Measurements from ENCODE around the gene CFAP298. TPM values are rescaled to one million over a fixed set of nuclear protein-coding genes. Genes with fewer than 3 reads are reported as not detected.

Gene CFAP298
- total RNA-seq, 2 donors from 2014 or later, result 21.1 to 22.4 TPM

GRCh38 chr21:32549886-32550285 is 62.3 kb downstream of the CFAP298 start:
- ATAC-seq (replicated peaks in 1 of 2) (no peak), DNase-seq (no peak)
- no peaks in the 10 kb centered on the region for H3K36me3 Mint-ChIP-seq (ENCODE audit: insufficient read depth in 2 of 2)
- no peaks in the 10 kb centered on the region for H3K9me3 Mint-ChIP-seq
- no peaks in the 10 kb centered on the region for H3K4me1 Mint-ChIP-seq (ENCODE audit: low read depth)
- no peak overlapping the region for H3K27ac Mint-ChIP-seq
- H3K27me3 Mint-ChIP-seq (ENCODE audit: low read depth), result no peaks in the 10 kb centered on the region
- no peak overlapping the region for H3K4me3 Mint-ChIP-seq

GRCh38 chr21:32549440-32549839 is 62.7 kb downstream of the CFAP298 start:
- ATAC-seq (replicated peaks in 1 of 2) (no peak), DNase-seq (no peak)
- Mint-ChIP-seq H3K4me3 (no peak overlapping the region), H3K27me3 (ENCODE audit: low read depth) (no peaks in the 10 kb centered on the region), H3K4me1 (ENCODE audit: low read depth) (no peaks in the 10 kb centered on the region), H3K36me3 (ENCODE audit: insufficient read depth in 2 of 2) (no peaks in the 10 kb centered on the region), H3K27ac (no peak overlapping the region), H3K9me3 (no peaks in the 10 kb centered on the region)

Other genes starting within 250 kb of the CFAP298 start
- 10 to 100 TPM; 15.4 to 16.7 TPM for gene URB1, start 219.4 kb downstream of the CFAP298 start, total RNA-seq
- gene EVA1C, start 199.7 kb downstream of the CFAP298 start, total RNA-seq, result 1 to 10 TPM; 8.5 to 8.9 TPM
- under 1 TPM; 0.43 to 0.56 TPM for gene TCP10L, start 26.9 kb downstream of the CFAP298 start, total RNA-seq
- gene SYNJ1, start 115.6 kb upstream of the CFAP298 start, total RNA-seq, result 10 to 100 TPM; 17.3 to 17.9 TPM
- 10 to 100 TPM; 57.5 to 65.0 TPM for gene PAXBP1, start 159.4 kb upstream of the CFAP298 start, total RNA-seq